Activated CD4-positive, alpha-beta T cell treated with anti-CD3 and anti-CD28 coated beads, Interleukin-2, Interleukin-4, amounts not matched to agents 100 ng/mL and 50 ng/mL, durations not matched to agents 16 hours and 8 hours (primary cell): ENCODE data around the gene THOC5.

Source experiments
- DNase-seq: peaks from one replicate; pipeline ENCODE4 v3.0.0-alpha.2; 2020; ENCODE audit warnings: low spot score

THOC5 gene

GRCh38 chr22:29476116-29476515, 77.4 kb downstream of the THOC5 start:
- DNase-seq: no peak

- no peak for DNase-seq
Measured at GRCh38 chr22:29475550-29475949, 78.0 kb downstream of the THOC5 start.

DNA sequence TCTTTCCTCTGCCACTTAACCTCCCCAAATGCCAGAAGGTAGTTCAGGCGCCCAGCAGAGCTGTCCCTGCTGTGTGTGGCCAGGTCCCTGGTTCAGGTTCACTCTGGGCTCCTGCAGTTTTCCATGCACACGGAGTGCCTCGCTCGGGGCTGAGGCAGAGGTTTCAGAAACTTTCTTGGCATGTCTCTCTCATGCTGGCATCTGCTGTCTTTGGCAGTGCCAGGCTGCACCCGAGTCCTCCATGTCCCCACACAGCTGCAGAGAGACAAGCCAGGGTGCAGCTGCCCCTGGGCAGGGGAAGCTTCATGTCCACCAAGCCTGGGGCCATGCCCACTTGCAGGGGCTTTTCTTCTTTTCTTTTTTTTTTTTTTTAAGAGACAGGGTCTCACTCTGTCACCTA, 80.6 kb downstream of the THOC5 start:
- no peak for DNase-seq

- DNase-seq: peak; percentile 80
Measured at GRCh38 chr22:29470159-29470855, 83.2 kb downstream of the THOC5 start.

- no peak for DNase-seq
Measured at GRCh38 chr22:29469755-29470154, 83.8 kb downstream of the THOC5 start.

DNA sequence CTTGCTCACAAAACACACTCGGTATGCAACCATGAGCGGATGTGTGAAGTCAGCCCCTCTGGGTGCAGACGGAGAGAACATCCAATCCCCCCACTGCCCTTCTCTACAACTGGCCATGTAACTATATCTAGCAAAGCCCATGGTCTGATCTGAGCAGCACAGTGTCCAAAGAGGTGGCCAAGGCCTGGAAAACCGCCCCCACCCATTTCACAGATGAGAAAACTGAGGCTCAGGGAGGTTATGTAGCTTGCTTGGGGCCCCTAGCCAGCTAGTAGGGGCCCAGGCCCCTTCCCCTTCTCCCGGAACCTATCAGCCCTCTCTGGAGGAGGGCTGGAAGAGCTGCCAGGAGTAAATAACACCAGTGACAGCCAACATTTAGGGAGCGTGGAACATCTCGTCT, 89.0 kb downstream of the THOC5 start:
- no peak for DNase-seq

GRCh38 chr22:29463629-29464028, 89.9 kb downstream of the THOC5 start:
- DNase-seq: no peak

- DNase-seq: no peak
Measured at GRCh38 chr22:29461263-29461662, 92.3 kb downstream of the THOC5 start.

DNA sequence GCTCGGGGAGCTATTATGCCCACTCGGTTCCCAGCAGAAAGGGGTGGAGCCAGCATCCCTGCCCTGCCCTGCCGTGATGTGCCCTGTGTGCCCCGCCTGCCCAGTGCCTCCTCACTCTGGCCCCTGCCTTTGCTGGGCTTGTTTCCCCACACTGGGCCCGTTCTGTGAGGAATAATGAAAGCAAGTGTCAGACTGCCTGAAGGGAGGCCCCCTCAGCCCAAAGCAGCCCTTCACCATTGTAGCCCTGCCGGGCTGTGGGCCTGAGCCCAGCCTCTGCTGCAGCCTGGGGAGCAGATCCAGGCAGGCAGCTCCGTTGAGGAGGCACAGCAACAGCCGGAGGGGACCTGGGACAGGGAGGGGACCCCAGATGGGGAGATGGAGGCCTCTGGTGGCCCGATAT, 93.8 kb downstream of the THOC5 start:
- no peak for DNase-seq

DNA sequence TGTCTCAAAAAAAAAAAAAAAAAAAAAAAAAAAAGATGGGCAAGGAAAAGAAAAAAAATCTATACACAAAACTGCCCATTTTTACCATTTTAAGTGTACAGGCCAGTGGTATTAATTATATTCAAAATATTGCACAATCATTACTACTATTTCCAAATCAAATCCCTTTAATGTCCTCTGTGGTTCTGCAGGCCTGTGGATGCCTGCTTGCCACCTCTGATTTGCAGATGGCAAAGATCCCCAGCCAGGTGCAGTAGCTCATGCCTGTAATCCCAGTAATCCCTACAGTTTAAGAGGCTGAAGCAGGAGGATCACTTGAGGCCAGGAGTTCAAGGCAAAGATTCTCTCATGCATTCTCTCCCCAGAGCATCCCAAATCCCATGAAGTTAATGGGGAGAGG, 95.0 kb downstream of the THOC5 start:
- DNase-seq: no peak

GRCh38 chr22:29457730-29458129, 95.8 kb downstream of the THOC5 start:
- DNase-seq: peak; percentile 43

GRCh38 chr22:29456211-29456671, 97.3 kb downstream of the THOC5 start:
- no peak for DNase-seq
